AG04449 (cell line): ENCODE data around the gene UBA1.

Source experiments
- CTCF ChIA-PET: fragments of 350-600 bp; formaldehyde crosslinking; extraction: SDS; loops from one replicate; lab custom pipeline; 2021; ENCODE audit warnings: antibody characterized with exemption; lab: Yijun Ruan, JAX
- POLR2A ChIA-PET: fragments of 400-600, 350-600 bp; formaldehyde crosslinking; extraction: SDS; loops from one replicate; lab custom pipeline; 2020; ENCODE audit warnings: antibody characterized with exemption, inconsistent platforms; lab: Yijun Ruan, JAX
- DNase-seq: peaks from one replicate; pipeline ENCODE4 v3.0.0-alpha.2; 2010; ENCODE audit warnings: low read depth, low spot score
- H3K4me3 ChIP-seq: 2 replicates; pipeline ENCODE4 v1.5.1; 2011; ENCODE audit warnings: low read depth, mild to moderate bottlenecking, control low read depth, low read length
- CTCF ChIP-seq: IDR thresholded peaks from one replicate; pipeline ENCODE4 v1.5.1; 2011; ENCODE audit warnings: mild to moderate bottlenecking, moderate library complexity, low read length, control low read depth, inconsistent platforms; ENCODE audit not compliant: insufficient read depth; ENCODE audit errors: missing control alignments

Gene UBA1

DNA sequence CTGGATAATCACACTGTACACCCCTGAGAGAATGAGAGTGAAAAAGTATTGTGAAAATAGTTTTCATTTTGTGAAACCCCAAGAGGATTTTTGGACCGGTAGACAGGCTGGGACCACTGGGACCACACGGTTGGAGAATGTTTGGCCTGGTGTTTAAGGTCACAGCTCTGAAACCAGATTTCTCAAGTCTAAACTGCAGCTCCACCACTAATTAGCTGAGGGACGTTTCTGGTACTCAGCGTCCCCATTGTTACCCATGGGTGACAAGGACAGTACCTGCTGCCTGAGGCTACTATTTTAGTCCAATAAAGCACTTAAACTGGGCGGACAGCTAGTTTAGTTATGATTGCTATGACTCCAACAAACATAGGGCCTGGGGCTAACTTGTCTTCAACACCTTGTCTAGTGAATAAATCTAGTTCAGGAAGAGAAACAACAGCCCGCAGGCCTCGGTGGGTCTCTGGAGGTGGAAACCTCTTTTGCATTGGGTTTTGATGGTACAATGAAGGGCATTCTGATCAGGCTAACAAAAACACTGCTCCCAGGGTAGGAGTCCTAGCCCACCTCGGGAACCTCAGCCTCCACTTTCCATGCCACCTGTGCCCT lies 38.7 kb downstream of the UBA1 start:
- H3K4me3 ChIP-seq = peak overlapping the region; percentile 75
- TF ChIP-seq CTCF = no peak
- CTCF ChIA-PET = no interaction called here
- POLR2A ChIA-PET = interaction anchor here (1.0 to 1.7 kb wide), 3 partner anchors 10 to 129 kb away, joined by 3 to 8 read pairs (median 5); partner anchors contain the start of gene CDK16
- no peak for DNase-seq

DNA sequence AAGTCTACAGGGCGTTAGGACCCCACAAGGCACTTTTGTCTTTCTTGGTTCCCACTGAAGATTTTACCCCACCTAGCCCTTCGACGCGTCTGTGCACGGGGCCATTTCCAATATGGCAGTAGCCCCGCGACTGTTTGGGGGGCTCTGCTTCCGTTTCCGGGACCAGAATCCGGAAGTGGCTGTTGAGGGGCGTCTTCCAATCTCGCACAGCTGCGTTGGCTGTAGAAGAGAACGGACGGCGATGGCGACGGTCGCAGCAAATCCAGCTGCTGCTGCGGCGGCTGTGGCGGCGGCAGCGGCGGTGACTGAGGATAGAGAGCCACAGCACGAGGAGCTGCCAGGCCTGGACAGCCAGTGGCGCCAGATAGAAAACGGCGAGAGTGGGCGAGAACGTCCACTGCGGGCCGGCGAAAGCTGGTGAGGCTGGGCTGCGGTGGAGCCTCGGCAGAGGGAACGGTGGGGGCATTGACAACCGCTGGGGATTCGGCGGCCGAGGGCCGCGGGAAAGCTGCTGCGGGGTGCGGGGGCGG lies 39.2 kb downstream of the UBA1 start, which contains the start of gene USP11:
Gene USP11 (plus strand): TSS at position 207 of the 530 bp plus-strand sequence. CDS start 35 bp downstream, at position 242.
- H3K4me3 ChIP-seq = peak within 1 kb of the TSS; percentile 75
- DNase-seq = no peak
- TF ChIP-seq CTCF = no peak
- POLR2A ChIA-PET = interaction anchor here (1.0 to 1.7 kb wide), 4 partner anchors 11 to 129 kb away, joined by 3 to 8 read pairs (median 4); partner anchors contain the start of gene CDK16
- CTCF ChIA-PET = interaction anchor here (1.1 kb wide), 1 partner anchor 79 kb away, joined by 3 read pairs; no protein-coding TSS in a partner anchor

DNA sequence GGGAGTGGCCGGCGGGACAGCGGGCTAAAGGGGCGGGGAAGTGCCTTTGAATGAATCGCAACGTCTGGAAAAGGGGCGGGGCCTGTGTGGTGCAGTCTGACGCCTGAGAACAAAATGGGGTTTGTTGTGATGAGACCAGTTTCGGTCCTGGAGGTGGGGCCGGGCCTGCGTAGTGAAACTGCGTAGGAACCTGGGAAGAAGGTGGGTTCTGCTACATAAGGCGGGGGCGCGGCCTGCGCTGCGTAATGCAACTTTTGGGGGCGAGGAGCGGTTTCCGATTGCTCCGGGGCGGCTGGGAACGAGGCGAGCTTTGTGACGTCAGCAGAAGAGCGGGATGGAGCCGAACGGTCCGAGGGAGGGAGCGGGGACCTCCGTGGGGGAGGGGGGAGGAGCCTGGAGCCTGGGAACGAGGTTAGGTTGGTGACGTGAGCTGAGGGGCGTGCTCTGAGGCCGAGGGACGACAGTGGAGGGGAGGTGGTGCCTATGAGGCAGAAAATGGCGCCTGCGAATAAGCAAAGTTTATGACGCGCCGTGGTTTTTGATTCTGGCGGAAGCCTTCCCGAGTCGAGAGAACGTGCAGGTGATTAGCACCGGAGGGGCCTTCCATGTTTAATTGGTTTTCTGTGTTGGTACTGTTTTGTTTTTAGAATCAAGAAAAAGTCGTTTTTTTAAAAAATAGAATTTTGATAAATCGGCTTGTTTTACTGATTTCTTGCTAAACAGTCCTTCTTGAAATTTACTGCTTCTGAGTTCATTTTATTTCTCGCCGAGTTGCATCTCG lies 39.9 kb downstream of the UBA1 start:
- ChIA-PET POLR2A (interaction anchor here (1.0 to 1.7 kb wide), 4 partner anchors 12 to 128 kb away, joined by 3 to 8 read pairs (median 4); partner anchors contain the start of gene CDK16), CTCF (interaction anchor here (1.1 kb wide), 1 partner anchor 78 kb away, joined by 3 read pairs; no protein-coding TSS in a partner anchor)
- DNase-seq = peak; percentile 85
- TF ChIP-seq CTCF = no peak
- H3K4me3 ChIP-seq = peak overlapping the region; percentile 75

DNA sequence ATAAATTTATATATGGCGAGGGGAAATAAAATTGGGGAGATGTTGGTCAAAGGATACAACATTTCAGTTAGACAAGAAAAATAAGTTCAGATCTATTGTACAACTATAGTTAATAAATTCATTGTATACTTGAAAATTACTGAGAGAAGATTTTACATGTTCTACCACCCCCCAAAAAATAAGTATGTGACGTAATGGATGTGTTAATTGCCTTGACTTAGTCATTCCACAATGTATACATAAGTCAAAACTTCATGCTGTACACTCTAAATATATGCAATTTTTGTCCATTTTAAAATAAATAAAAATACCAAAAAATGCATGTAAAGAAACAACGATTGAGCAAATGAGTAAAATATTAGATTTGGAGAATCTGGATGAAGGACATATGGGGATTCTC lies 41.0 kb downstream of the UBA1 start:
- no peak for DNase-seq
- ChIA-PET POLR2A (no interaction called here), CTCF (no interaction called here)
- no peak for TF ChIP-seq CTCF
- H3K4me3 ChIP-seq = peak overlapping the region; percentile 75

- no peak overlapping the region for H3K4me3 ChIP-seq
- DNase-seq = no peak
- POLR2A ChIA-PET = no interaction called here
- CTCF ChIA-PET = no interaction called here
- no peak for TF ChIP-seq CTCF
Observed at GRCh38 chrX:47235691-47236103, 42.1 kb downstream of the UBA1 start.
